ENCODE results near the gene ISLR. TPM values are rescaled to one million over a fixed set of nuclear protein-coding genes. Genes with fewer than 3 reads are reported as not detected.

Gene ISLR
- total and polyA plus RNA-seq, 4 donors, result 2.4 to 4.2 (median 3.5) TPM

DNA sequence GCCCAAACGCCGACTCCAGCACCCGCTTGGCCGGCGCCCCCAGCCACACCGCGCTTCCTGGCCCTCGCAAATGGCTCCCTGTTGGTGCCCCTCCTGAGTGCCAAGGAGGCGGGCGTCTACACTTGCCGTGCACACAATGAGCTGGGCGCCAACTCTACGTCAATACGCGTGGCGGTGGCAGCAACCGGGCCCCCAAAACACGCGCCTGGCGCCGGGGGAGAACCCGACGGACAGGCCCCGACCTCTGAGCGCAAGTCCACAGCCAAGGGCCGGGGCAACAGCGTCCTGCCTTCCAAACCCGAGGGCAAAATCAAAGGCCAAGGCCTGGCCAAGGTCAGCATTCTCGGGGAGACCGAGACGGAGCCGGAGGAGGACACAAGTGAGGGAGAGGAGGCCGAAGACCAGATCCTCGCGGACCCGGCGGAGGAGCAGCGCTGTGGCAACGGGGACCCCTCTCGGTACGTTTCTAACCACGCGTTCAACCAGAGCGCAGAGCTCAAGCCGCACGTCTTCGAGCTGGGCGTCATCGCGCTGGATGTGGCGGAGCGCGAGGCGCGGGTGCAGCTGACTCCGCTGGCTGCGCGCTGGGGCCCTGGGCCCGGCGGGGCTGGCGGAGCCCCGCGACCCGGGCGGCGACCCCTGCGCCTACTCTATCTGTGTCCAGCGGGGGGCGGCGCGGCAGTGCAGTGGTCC lies 39.7 kb upstream of the ISLR start (continued):
- TF ChIP-seq, protein P1, sequence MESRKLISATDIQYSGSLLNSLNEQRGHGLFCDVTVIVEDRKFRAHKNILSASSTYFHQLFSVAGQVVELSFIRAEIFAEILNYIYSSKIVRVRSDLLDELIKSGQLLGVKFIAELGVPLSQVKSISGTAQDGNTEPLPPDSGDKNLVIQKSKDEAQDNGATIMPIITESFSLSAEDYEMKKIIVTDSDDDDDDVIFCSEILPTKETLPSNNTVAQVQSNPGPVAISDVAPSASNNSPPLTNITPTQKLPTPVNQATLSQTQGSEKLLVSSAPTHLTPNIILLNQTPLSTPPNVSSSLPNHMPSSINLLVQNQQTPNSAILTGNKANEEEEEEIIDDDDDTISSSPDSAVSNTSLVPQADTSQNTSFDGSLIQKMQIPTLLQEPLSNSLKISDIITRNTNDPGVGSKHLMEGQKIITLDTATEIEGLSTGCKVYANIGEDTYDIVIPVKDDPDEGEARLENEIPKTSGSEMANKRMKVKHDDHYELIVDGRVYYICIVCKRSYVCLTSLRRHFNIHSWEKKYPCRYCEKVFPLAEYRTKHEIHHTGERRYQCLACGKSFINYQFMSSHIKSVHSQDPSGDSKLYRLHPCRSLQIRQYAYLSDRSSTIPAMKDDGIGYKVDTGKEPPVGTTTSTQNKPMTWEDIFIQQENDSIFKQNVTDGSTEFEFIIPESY (IDR thresholded peaks at IDR 0.05), result no peak
- no peak for TF ChIP-seq FOXA2 (IDR thresholded peaks at IDR 0.05)

DNA sequence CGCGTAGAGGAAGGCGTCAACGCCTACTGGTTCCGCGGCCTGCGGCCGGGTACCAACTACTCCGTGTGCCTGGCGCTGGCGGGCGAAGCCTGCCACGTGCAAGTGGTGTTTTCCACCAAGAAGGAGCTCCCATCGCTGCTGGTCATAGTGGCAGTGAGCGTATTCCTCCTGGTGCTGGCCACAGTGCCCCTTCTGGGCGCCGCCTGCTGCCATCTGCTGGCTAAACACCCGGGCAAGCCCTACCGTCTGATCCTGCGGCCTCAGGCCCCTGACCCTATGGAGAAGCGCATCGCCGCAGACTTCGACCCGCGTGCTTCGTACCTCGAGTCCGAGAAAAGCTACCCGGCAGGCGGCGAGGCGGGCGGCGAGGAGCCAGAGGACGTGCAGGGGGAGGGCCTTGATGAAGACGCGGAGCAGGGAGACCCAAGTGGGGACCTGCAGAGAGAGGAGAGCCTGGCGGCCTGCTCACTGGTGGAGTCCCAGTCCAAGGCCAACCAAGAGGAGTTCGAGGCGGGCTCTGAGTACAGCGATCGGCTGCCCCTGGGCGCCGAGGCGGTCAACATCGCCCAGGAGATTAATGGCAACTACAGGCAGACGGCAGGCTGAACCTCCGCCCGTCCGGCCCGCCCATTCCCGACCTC lies 39.0 kb upstream of the ISLR start:
- H3K27me3 ChIP-seq (ENCODE audit: control insufficient read depth in 4 of 4, insufficient read depth in 4 of 4, low read length in 3 of 4), result peaks cover 16 to 31% (median 20%) of the 10 kb centered on the region in 4 donors
- no peak overlapping the region for H3K9ac ChIP-seq (ENCODE audit: low read depth in 1 of 2, low read length in 2 of 2)
- H3K4me3 ChIP-seq (ENCODE audit: low read depth in 1 of 3, low read length in 3 of 3), result no peak overlapping the region
- peak in 1 of 2 donors; percentile 34 for TF ChIP-seq RXRA (IDR thresholded peaks at IDR 0.05)
- no peak for TF ChIP-seq HNF4G (IDR thresholded peaks at IDR 0.05)
- TF ChIP-seq HNF4A (conservative IDR thresholded peaks at IDR 0.05), result peak; percentile 28 to 62
- no peak for TF ChIP-seq TAF1 (conservative IDR thresholded peaks at IDR 0.05)
- TF ChIP-seq, protein P2, sequence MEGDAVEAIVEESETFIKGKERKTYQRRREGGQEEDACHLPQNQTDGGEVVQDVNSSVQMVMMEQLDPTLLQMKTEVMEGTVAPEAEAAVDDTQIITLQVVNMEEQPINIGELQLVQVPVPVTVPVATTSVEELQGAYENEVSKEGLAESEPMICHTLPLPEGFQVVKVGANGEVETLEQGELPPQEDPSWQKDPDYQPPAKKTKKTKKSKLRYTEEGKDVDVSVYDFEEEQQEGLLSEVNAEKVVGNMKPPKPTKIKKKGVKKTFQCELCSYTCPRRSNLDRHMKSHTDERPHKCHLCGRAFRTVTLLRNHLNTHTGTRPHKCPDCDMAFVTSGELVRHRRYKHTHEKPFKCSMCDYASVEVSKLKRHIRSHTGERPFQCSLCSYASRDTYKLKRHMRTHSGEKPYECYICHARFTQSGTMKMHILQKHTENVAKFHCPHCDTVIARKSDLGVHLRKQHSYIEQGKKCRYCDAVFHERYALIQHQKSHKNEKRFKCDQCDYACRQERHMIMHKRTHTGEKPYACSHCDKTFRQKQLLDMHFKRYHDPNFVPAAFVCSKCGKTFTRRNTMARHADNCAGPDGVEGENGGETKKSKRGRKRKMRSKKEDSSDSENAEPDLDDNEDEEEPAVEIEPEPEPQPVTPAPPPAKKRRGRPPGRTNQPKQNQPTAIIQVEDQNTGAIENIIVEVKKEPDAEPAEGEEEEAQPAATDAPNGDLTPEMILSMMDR (IDR thresholded peaks at IDR 0.05; ENCODE audit: low read depth, low read length, missing input control), result peak; percentile 58
- peak; percentile 66 to 78 for TF ChIP-seq RAD21 (IDR thresholded peaks at IDR 0.05)
- TF ChIP-seq, protein P3, sequence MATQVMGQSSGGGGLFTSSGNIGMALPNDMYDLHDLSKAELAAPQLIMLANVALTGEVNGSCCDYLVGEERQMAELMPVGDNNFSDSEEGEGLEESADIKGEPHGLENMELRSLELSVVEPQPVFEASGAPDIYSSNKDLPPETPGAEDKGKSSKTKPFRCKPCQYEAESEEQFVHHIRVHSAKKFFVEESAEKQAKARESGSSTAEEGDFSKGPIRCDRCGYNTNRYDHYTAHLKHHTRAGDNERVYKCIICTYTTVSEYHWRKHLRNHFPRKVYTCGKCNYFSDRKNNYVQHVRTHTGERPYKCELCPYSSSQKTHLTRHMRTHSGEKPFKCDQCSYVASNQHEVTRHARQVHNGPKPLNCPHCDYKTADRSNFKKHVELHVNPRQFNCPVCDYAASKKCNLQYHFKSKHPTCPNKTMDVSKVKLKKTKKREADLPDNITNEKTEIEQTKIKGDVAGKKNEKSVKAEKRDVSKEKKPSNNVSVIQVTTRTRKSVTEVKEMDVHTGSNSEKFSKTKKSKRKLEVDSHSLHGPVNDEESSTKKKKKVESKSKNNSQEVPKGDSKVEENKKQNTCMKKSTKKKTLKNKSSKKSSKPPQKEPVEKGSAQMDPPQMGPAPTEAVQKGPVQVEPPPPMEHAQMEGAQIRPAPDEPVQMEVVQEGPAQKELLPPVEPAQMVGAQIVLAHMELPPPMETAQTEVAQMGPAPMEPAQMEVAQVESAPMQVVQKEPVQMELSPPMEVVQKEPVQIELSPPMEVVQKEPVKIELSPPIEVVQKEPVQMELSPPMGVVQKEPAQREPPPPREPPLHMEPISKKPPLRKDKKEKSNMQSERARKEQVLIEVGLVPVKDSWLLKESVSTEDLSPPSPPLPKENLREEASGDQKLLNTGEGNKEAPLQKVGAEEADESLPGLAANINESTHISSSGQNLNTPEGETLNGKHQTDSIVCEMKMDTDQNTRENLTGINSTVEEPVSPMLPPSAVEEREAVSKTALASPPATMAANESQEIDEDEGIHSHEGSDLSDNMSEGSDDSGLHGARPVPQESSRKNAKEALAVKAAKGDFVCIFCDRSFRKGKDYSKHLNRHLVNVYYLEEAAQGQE (IDR thresholded peaks at IDR 0.05), result no peak
- TF ChIP-seq EGR1 (IDR thresholded peaks at IDR 0.05; ENCODE audit: low read depth in 2 of 2), result no peak
- TF ChIP-seq, protein P4, sequence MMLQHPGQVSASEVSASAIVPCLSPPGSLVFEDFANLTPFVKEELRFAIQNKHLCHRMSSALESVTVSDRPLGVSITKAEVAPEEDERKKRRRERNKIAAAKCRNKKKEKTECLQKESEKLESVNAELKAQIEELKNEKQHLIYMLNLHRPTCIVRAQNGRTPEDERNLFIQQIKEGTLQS (IDR thresholded peaks at IDR 0.05), result no peak
- TF ChIP-seq NR2F2 (IDR thresholded peaks at IDR 0.05), result no peak
- TF ChIP-seq YY1 (IDR thresholded peaks at IDR 0.05), result no peak
- peaks cover 15 to 49% (median 23%) of the 10 kb centered on the region in 4 donors for H3K4me1 ChIP-seq (ENCODE audit: control insufficient read depth in 4 of 4, insufficient read depth in 4 of 4, low read length in 3 of 4)
- 9% methylated on average over 53 of the region's 53 CpGs for whole genome bisulfite sequencing
- peaks cover 0 to 3% (median 0%) of the 10 kb centered on the region in 4 donors for H3K9me3 ChIP-seq (ENCODE audit: control insufficient read depth in 4 of 4, low read length in 3 of 4)
- no peak for DNase-seq (ENCODE audit: low spot score)
- H3K27ac ChIP-seq (ENCODE audit: low read depth in 1 of 2, low read length in 2 of 2), result no peak overlapping the region
- no peaks in the 10 kb centered on the region for H3K36me3 ChIP-seq (ENCODE audit: control insufficient read depth in 4 of 4, insufficient read depth in 3 of 4, low read depth in 1 of 4, low read length in 3 of 4)
